ENCODE measurements around the gene CDC42EP4. TPM values are rescaled to one million over a fixed set of nuclear protein-coding genes. Genes with fewer than 3 reads are reported as not detected.

The CDC42EP4 gene
- polyA plus RNA-seq, 2 donors = 15.7 to 20.0 TPM

- no peak overlapping the region for H3K4me3 ChIP-seq (ENCODE audit: low read depth in 1 of 2, low read length in 2 of 2)
- no peaks in the 10 kb centered on the region for H3K9me3 ChIP-seq (ENCODE audit: control insufficient read depth in 2 of 2, insufficient read depth in 1 of 2, low read depth in 1 of 2, low read length in 1 of 2)
- H3K27ac ChIP-seq (ENCODE audit: low read depth in 2 of 2, low read length in 1 of 2) = peak overlapping the region; percentile 82 to 90
- H3K36me3 ChIP-seq (ENCODE audit: control insufficient read depth in 2 of 2, insufficient read depth in 2 of 2, low read length in 1 of 2) = peaks cover 0 to 2% of the 10 kb centered on the region in 2 donors
- peaks cover 0 to 24% of the 10 kb centered on the region in 2 donors for H3K4me1 ChIP-seq (ENCODE audit: control insufficient read depth in 2 of 2, insufficient read depth in 2 of 2, low read length in 1 of 2)
- WGBS, 2 donors = 40 to 45% methylated on average over 11 of the region's 11 CpGs
- H3K27me3 ChIP-seq (ENCODE audit: control insufficient read depth in 1 of 2, insufficient read depth in 2 of 2, low read length in 2 of 2) = no peaks in the 10 kb centered on the region
Measured at GRCh38 chr17:73305845-73306836, 5.7 kb downstream of the CDC42EP4 start.

- Histone ChIP-seq H3K27me3 (ENCODE audit: control insufficient read depth in 1 of 2, insufficient read depth in 2 of 2, low read length in 2 of 2) (no peaks in the 10 kb centered on the region), H3K4me3 (ENCODE audit: low read depth in 1 of 2, low read length in 2 of 2) (peak overlapping the region; percentile 31 to 39), H3K36me3 (ENCODE audit: control insufficient read depth in 2 of 2, insufficient read depth in 2 of 2, low read length in 1 of 2) (peaks cover 0 to 2% of the 10 kb centered on the region in 2 donors), H3K4me1 (ENCODE audit: control insufficient read depth in 2 of 2, insufficient read depth in 2 of 2, low read length in 1 of 2) (peaks cover 0 to 26% of the 10 kb centered on the region in 2 donors), H3K9me3 (ENCODE audit: control insufficient read depth in 2 of 2, insufficient read depth in 1 of 2, low read depth in 1 of 2, low read length in 1 of 2) (no peaks in the 10 kb centered on the region), H3K27ac (ENCODE audit: low read depth in 2 of 2, low read length in 1 of 2) (peak overlapping the region; percentile 80 to 90)
- WGBS, 2 donors = 13 to 18% methylated on average over 16 of the region's 16 CpGs
Measured at GRCh38 chr17:73304971-73305812, 6.6 kb downstream of the CDC42EP4 start.

DNA sequence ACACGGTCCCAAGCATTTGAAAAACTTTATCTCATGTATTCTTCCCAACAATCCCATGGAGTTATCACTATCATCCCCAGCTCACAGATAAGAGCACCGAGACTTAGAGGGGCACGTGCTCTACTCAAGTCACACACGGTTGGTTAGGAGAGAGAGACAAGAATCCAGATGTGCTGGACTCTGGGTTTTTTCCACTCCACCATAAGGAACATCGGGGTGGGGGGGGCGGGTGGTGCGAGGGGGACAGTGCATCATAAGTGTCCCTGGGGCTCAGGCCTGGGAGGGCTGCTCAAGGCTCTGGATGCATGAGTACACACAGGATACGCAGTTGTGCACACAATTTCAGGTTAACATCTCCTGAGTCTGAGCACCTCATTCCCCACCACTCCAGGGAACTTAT is 7.4 kb downstream of the CDC42EP4 start:
- Histone ChIP-seq H3K4me3 (ENCODE audit: low read depth in 1 of 2, low read length in 2 of 2) (no peak overlapping the region), H3K9me3 (ENCODE audit: control insufficient read depth in 2 of 2, insufficient read depth in 1 of 2, low read depth in 1 of 2, low read length in 1 of 2) (no peaks in the 10 kb centered on the region), H3K4me1 (ENCODE audit: control insufficient read depth in 2 of 2, insufficient read depth in 2 of 2, low read length in 1 of 2) (peaks cover 0 to 30% of the 10 kb centered on the region in 2 donors), H3K27me3 (ENCODE audit: control insufficient read depth in 1 of 2, insufficient read depth in 2 of 2, low read length in 2 of 2) (no peaks in the 10 kb centered on the region), H3K36me3 (ENCODE audit: control insufficient read depth in 2 of 2, insufficient read depth in 2 of 2, low read length in 1 of 2) (peaks cover 0 to 2% of the 10 kb centered on the region in 2 donors), H3K27ac (ENCODE audit: low read depth in 2 of 2, low read length in 1 of 2) (peak overlapping the region; percentile 80 to 90)
- 31 to 36% methylated on average over 8 of the region's 8 CpGs for WGBS, 2 donors

DNA sequence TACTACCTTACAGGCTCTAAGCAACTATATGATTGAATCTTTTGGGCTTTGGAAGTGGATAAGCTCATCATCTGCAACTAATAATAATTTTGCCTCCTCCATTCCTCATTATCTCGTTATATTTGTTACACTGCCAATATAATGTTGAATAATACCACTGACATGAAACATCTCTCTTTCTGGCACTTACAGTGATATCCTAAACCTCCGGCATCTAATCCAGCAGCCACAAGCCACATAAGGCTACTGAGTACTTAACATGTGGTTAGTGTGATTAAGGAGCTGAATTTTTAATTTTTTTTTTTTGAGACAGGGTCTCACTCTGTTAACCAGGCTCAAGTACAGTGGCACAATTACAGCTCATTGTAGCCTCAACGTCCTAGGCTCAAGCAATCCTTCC is 9.6 kb downstream of the CDC42EP4 start:
- H3K9me3 ChIP-seq (ENCODE audit: control insufficient read depth in 2 of 2, insufficient read depth in 1 of 2, low read depth in 1 of 2, low read length in 1 of 2) = no peaks in the 10 kb centered on the region
- no peak overlapping the region for H3K4me3 ChIP-seq (ENCODE audit: low read depth in 1 of 2, low read length in 2 of 2)
- no peaks in the 10 kb centered on the region for H3K27me3 ChIP-seq (ENCODE audit: control insufficient read depth in 1 of 2, insufficient read depth in 2 of 2, low read length in 2 of 2)
- H3K4me1 ChIP-seq (ENCODE audit: control insufficient read depth in 2 of 2, insufficient read depth in 2 of 2, low read length in 1 of 2) = peaks cover 0 to 25% of the 10 kb centered on the region in 2 donors
- H3K36me3 ChIP-seq (ENCODE audit: control insufficient read depth in 2 of 2, insufficient read depth in 2 of 2, low read length in 1 of 2) = no peaks in the 10 kb centered on the region
- no peak overlapping the region for H3K27ac ChIP-seq (ENCODE audit: low read depth in 2 of 2, low read length in 1 of 2)
- 41 to 44% methylated on average over 3 of the region's 3 CpGs for WGBS, 2 donors

DNA sequence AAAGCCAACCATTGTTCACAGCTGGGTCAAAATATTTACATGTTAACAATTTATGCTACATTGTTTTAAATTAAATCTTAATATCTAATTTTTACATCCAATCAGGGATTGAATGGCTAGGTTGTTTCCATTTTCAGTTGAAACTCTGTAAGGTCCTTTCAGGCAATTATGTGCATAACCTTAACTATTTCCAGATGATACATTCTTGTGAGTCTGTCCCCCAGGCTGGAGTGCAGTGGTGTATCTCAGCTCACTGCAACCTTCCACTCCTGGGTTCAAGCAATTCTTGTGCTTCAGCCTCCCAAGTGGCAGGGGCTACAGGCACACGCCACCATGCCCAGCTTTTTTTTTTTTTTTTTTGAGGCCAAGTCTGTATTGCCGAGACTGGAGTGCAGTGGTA is 10.4 kb downstream of the CDC42EP4 start:
- peaks cover 0 to 19% of the 10 kb centered on the region in 2 donors for H3K4me1 ChIP-seq (ENCODE audit: control insufficient read depth in 2 of 2, insufficient read depth in 2 of 2, low read length in 1 of 2)
- H3K36me3 ChIP-seq (ENCODE audit: control insufficient read depth in 2 of 2, insufficient read depth in 2 of 2, low read length in 1 of 2) = no peaks in the 10 kb centered on the region
- no peak overlapping the region for H3K4me3 ChIP-seq (ENCODE audit: low read depth in 1 of 2, low read length in 2 of 2)
- H3K9me3 ChIP-seq (ENCODE audit: control insufficient read depth in 2 of 2, insufficient read depth in 1 of 2, low read depth in 1 of 2, low read length in 1 of 2) = no peaks in the 10 kb centered on the region
- no peak overlapping the region for H3K27ac ChIP-seq (ENCODE audit: low read depth in 2 of 2, low read length in 1 of 2)
- no peaks in the 10 kb centered on the region for H3K27me3 ChIP-seq (ENCODE audit: control insufficient read depth in 1 of 2, insufficient read depth in 2 of 2, low read length in 2 of 2)
- 74 to 81% methylated on average over 2 of the region's 2 CpGs for WGBS, 2 donors

GRCh38 chr17:73300392-73300791 is 11.4 kb downstream of the CDC42EP4 start:
- H3K27me3 ChIP-seq (ENCODE audit: control insufficient read depth in 1 of 2, insufficient read depth in 2 of 2, low read length in 2 of 2) = no peaks in the 10 kb centered on the region
- H3K4me3 ChIP-seq (ENCODE audit: low read depth in 1 of 2, low read length in 2 of 2) = no peak overlapping the region
- no peaks in the 10 kb centered on the region for H3K9me3 ChIP-seq (ENCODE audit: control insufficient read depth in 2 of 2, insufficient read depth in 1 of 2, low read depth in 1 of 2, low read length in 1 of 2)
- peaks cover 0 to 16% of the 10 kb centered on the region in 2 donors for H3K4me1 ChIP-seq (ENCODE audit: control insufficient read depth in 2 of 2, insufficient read depth in 2 of 2, low read length in 1 of 2)
- WGBS, 2 donors = 67 to 68% methylated on average over 3 of the region's 3 CpGs
- H3K36me3 ChIP-seq (ENCODE audit: control insufficient read depth in 2 of 2, insufficient read depth in 2 of 2, low read length in 1 of 2) = no peaks in the 10 kb centered on the region
- peak overlapping the region in 1 of 2 donors; percentile 46 for H3K27ac ChIP-seq (ENCODE audit: low read depth in 2 of 2, low read length in 1 of 2)

DNA sequence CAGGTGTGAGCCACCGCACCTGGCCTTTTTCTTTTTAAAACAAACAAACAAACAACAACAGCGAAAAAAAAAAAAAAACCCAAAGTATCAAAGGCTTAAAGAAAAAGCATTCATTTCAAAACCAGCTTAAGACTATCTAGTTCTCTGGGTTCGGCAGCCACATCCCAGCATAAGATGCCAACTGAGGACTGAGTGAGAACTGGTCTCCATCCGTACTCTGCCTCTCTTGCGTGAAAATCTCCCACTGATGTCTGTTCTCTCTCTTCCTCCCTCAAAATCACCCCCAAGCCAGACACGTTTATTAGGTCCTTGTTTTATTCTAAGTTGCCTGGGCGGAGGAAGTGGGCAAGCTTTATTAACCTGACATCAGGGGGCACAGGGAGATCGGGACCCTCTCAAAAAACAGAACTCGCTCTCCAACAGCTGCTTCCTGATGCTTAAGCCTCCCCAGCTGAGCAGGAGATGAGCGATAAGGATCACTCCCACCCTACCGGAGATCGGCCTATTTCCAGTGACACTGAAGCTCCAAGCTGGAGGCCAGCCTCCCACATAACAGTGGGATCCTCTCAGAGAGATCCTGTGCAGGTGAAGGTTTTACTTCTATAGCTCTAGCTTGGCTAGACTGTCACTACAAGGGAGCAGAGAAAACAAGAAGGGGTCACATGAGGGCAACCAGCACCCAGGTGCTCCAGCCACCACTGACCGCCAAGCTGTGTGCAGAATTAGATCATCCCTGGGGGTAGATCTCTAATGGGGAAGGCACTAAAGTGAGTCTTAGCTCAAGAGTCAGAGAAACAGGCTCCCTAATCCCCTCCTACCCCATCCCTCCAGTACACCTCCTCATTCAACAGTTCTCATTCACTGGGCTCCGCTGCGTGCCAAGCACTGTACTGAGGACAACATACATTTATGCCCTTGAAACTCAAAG is 13.6 kb downstream of the CDC42EP4 start:
- H3K4me3 ChIP-seq (ENCODE audit: low read depth in 1 of 2, low read length in 2 of 2) = no peak overlapping the region
- H3K4me1 ChIP-seq (ENCODE audit: control insufficient read depth in 2 of 2, insufficient read depth in 2 of 2, low read length in 1 of 2) = peaks cover 3 to 15% of the 10 kb centered on the region in 2 donors
- peaks cover 0 to 3% of the 10 kb centered on the region in 2 donors for H3K36me3 ChIP-seq (ENCODE audit: control insufficient read depth in 2 of 2, insufficient read depth in 2 of 2, low read length in 1 of 2)
- no peaks in the 10 kb centered on the region for H3K27me3 ChIP-seq (ENCODE audit: control insufficient read depth in 1 of 2, insufficient read depth in 2 of 2, low read length in 2 of 2)
- H3K27ac ChIP-seq (ENCODE audit: low read depth in 2 of 2, low read length in 1 of 2) = peak overlapping the region; percentile 8 to 27
- H3K9me3 ChIP-seq (ENCODE audit: control insufficient read depth in 2 of 2, insufficient read depth in 1 of 2, low read depth in 1 of 2, low read length in 1 of 2) = no peaks in the 10 kb centered on the region
- 51 to 64% methylated on average over 15 of the region's 15 CpGs for WGBS, 2 donors

DNA sequence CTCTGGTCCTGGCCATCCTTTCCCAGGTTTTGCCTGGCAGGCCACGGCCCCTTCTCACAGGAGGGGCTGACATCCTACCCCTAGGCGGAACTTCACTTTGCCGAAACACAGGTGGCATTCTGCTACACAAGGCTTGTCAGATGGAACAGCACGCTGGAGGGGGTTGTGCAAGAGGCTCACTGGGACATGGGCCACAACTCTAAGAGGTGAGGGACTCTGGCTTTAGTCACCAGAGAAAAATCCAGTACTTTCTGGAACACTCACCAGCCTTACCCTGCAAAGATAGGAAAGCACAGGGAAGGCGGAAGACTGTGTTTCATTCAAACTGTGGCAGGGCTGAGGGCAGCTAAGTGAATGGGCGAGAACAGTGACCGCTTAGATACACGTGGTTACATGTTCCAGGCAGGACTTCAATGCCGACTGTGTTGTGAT is 18.3 kb downstream of the CDC42EP4 start:
- 46 to 53% methylated on average over 9 of the region's 9 CpGs for WGBS, 2 donors
- H3K27me3 ChIP-seq (ENCODE audit: control insufficient read depth in 1 of 2, insufficient read depth in 2 of 2, low read length in 2 of 2) = no peaks in the 10 kb centered on the region
- H3K4me1 ChIP-seq (ENCODE audit: control insufficient read depth in 2 of 2, insufficient read depth in 2 of 2, low read length in 1 of 2) = peaks cover 14 to 34% of the 10 kb centered on the region in 2 donors
- no peak overlapping the region for H3K4me3 ChIP-seq (ENCODE audit: low read depth in 1 of 2, low read length in 2 of 2)
- H3K36me3 ChIP-seq (ENCODE audit: control insufficient read depth in 2 of 2, insufficient read depth in 2 of 2, low read length in 1 of 2) = peaks cover 0 to 7% of the 10 kb centered on the region in 2 donors
- peak overlapping the region; percentile 55 to 87 for H3K27ac ChIP-seq (ENCODE audit: low read depth in 2 of 2, low read length in 1 of 2)
- no peaks in the 10 kb centered on the region for H3K9me3 ChIP-seq (ENCODE audit: control insufficient read depth in 2 of 2, insufficient read depth in 1 of 2, low read depth in 1 of 2, low read length in 1 of 2)

All from esophagus (tissue), 2 donors.